ENCODE measurements around the gene SETD2.

SETD2 gene

GRCh38 chr3:46991406-46992165 lies 172.3 kb downstream of the SETD2 start:
- Histone ChIP-seq H3K4me2 (ENCODE audit: low read length) (no peak overlapping the region), H3K79me2 (ENCODE audit: control insufficient read depth, low read length) (peaks cover 5% of the 10 kb centered on the region), H3K36me3 (ENCODE audit: control insufficient read depth, low read length) (no peaks in the 10 kb centered on the region; the same call in 1 of the 2 replicates), H3K27me3 (ENCODE audit: control insufficient read depth, low read length) (no peaks in the 10 kb centered on the region), H3K4me3 (ENCODE audit: low read length) (no peak overlapping the region), H3K27ac (ENCODE audit: low read depth, low read length) (no peak overlapping the region), H3F3A (ENCODE audit: control insufficient read depth, insufficient read depth) (0 out of 2 replicates have a peak, but pooled peaks cover 2% of the 10 kb centered on the region), H3K9me3 (ENCODE audit: control insufficient read depth, insufficient read depth, low read length) (no peaks in the 10 kb centered on the region), H4K20me1 (ENCODE audit: control insufficient read depth, insufficient read depth, low read depth, low read length) (0 out of 2 replicates have a peak, but pooled peaks cover 4% of the 10 kb centered on the region), H3K9me2 (replicated peaks; ENCODE audit: control insufficient read depth, low read length) (no peaks in the 10 kb centered on the region), H3K4me1 (ENCODE audit: control insufficient read depth, low read length) (peaks cover 23% of the 10 kb centered on the region)
- TF ChIP-seq CTCF (IDR thresholded peaks at IDR 0.05; ENCODE audit: low read depth, low read length, poor library complexity, severe bottlenecking) (no peak), EZH2phosphoT487 (IDR thresholded peaks at IDR 0.05; ENCODE audit: borderline replicate concordance, low read length) (no peak)

- Histone ChIP-seq H3K4me1 (ENCODE audit: control insufficient read depth, low read length) (peaks cover 31% of the 10 kb centered on the region), H3K4me2 (ENCODE audit: low read length) (no peak overlapping the region), H3K27me3 (ENCODE audit: control insufficient read depth, low read length) (no peaks in the 10 kb centered on the region)
These were observed 173.1 kb downstream of the SETD2 start for GRCh38 chr3:46990573-46991374.

GRCh38 chr3:46989146-46989810 lies 174.6 kb downstream of the SETD2 start:
- 0 out of 2 replicates have a peak, but pooled peaks cover 7% of the 10 kb centered on the region for H4K20me1 ChIP-seq (ENCODE audit: control insufficient read depth, insufficient read depth, low read depth, low read length)
- H3K9me3 ChIP-seq (ENCODE audit: control insufficient read depth, insufficient read depth, low read length): no peaks in the 10 kb centered on the region
- no peaks in the 10 kb centered on the region for H3K27me3 ChIP-seq (ENCODE audit: control insufficient read depth, low read length)
- TF ChIP-seq EZH2phosphoT487 (IDR thresholded peaks at IDR 0.05; ENCODE audit: borderline replicate concordance, low read length) (no peak), CTCF (IDR thresholded peaks at IDR 0.05; ENCODE audit: low read depth, low read length, poor library complexity, severe bottlenecking) (no peak)
- H3K4me1 ChIP-seq (ENCODE audit: control insufficient read depth, low read length): peaks cover 46% of the 10 kb centered on the region
- no peak overlapping the region for H3K4me3 ChIP-seq (ENCODE audit: low read length)
- no peak overlapping the region for H3K27ac ChIP-seq (ENCODE audit: low read depth, low read length)
- 0 out of 2 replicates have a peak, but pooled peaks cover 2% of the 10 kb centered on the region for H3F3A ChIP-seq (ENCODE audit: control insufficient read depth, insufficient read depth)
- H3K79me2 ChIP-seq (ENCODE audit: control insufficient read depth, low read length): peaks cover 28% of the 10 kb centered on the region
- no peak overlapping the region for H3K4me2 ChIP-seq (ENCODE audit: low read length)
- H3K36me3 ChIP-seq (ENCODE audit: control insufficient read depth, low read length): peaks cover 2% of the 10 kb centered on the region; the same call in 1 of the 2 replicates
- H3K9me2 ChIP-seq (replicated peaks; ENCODE audit: control insufficient read depth, low read length): no peaks in the 10 kb centered on the region

More at GRCh38 chr3:46990573-46991374, 173.1 kb downstream of the SETD2 start:
- Histone ChIP-seq H3K9me3 (ENCODE audit: control insufficient read depth, insufficient read depth, low read length) (no peaks in the 10 kb centered on the region), H4K20me1 (ENCODE audit: control insufficient read depth, insufficient read depth, low read depth, low read length) (0 out of 2 replicates have a peak, but pooled peaks cover 7% of the 10 kb centered on the region), H3K4me3 (ENCODE audit: low read length) (no peak overlapping the region), H3K27ac (ENCODE audit: low read depth, low read length) (no peak overlapping the region), H3K36me3 (ENCODE audit: control insufficient read depth, low read length) (peaks cover 2% of the 10 kb centered on the region; the same call in 1 of the 2 replicates), H3F3A (ENCODE audit: control insufficient read depth, insufficient read depth) (0 out of 2 replicates have a peak, but pooled peaks cover 2% of the 10 kb centered on the region), H3K9me2 (replicated peaks; ENCODE audit: control insufficient read depth, low read length) (no peaks in the 10 kb centered on the region), H3K79me2 (ENCODE audit: control insufficient read depth, low read length) (peaks cover 13% of the 10 kb centered on the region)
- no peak for TF ChIP-seq EZH2phosphoT487 (IDR thresholded peaks at IDR 0.05; ENCODE audit: borderline replicate concordance, low read length)
- TF ChIP-seq CTCF (IDR thresholded peaks at IDR 0.05; ENCODE audit: low read depth, low read length, poor library complexity, severe bottlenecking): no peak

Measured in DOHH2 (cell line).